PFSK-1 (cell line): ENCODE measurements around the gene SLC38A3.

ENCODE experiments used
- FOXP2 ChIP-seq: optimal IDR thresholded peaks from 2 replicates; pipeline ENCODE3; 2011; ENCODE audit warnings: borderline replicate concordance, control low read depth, inconsistent platforms; ENCODE audit not compliant: insufficient read depth; ENCODE audit errors: extremely low read length, extremely low read depth
- POLR2AphosphoS5 ChIP-seq: IDR thresholded peaks from 2 replicates; pipeline ENCODE4 v1.6.1; 2012; ENCODE audit warnings: low read depth, mild to moderate bottlenecking, control low read depth, low read length, moderate library complexity
- REST ChIP-seq, 2 experiments: IDR thresholded peaks; 2 replicates each; pipeline versions ENCODE4 v1.6.1 to v1.8.0; 2011 to 2012; ENCODE audit warnings: low read depth in 2 of 2, low read length in 2 of 2, control low read depth in 1 of 2, inconsistent platforms in 1 of 2, mild to moderate bottlenecking in 1 of 2, moderate library complexity in 1 of 2; ENCODE audit not compliant: insufficient read depth in 1 of 2
- SIN3A ChIP-seq: IDR thresholded peaks from 2 replicates; pipeline ENCODE4 v1.6.1; 2012; ENCODE audit warnings: mild to moderate bottlenecking, low read length, moderate library complexity, borderline replicate concordance; ENCODE audit not compliant: insufficient read depth
- TAF1 ChIP-seq: IDR thresholded peaks from 2 replicates; pipeline ENCODE4 v1.6.1; 2012; ENCODE audit warnings: low read length, control low read depth, borderline replicate concordance; ENCODE audit not compliant: insufficient read depth

GRCh38 chr3:50171540-50172301 is 33.4 kb upstream of the SLC38A3 start:
- TF ChIP-seq POLR2AphosphoS5: no peak
- no peak for TF ChIP-seq SIN3A
- no peak for TF ChIP-seq TAF1
- TF ChIP-seq REST (IDR thresholded peaks at IDR 0.05; ENCODE audit: insufficient read depth in 1 of 2, low read depth in 2 of 2, low read length in 2 of 2): no peak
- TF ChIP-seq FOXP2: no peak
